ENCODE results near the gene ARGLU1.
A peak's percentile ranks its signal among the peaks of the same experiment; 100 is the strongest.

Gene ARGLU1

GRCh38 chr13:106522898-106523525, 44.9 kb downstream of the ARGLU1 start:
- no peak for DNase-seq

- no peak for DNase-seq
Measured at GRCh38 chr13:106522112-106522705, 45.7 kb downstream of the ARGLU1 start.

GRCh38 chr13:106521095-106521799, 46.7 kb downstream of the ARGLU1 start:
- peak; percentile 18 for DNase-seq

GRCh38 chr13:106520251-106521054, 47.5 kb downstream of the ARGLU1 start:
- no peak for DNase-seq

GRCh38 chr13:106518512-106518911, 49.4 kb downstream of the ARGLU1 start:
- DNase-seq, result no peak

- no peak for DNase-seq
Measured at GRCh38 chr13:106517109-106517847, 50.7 kb downstream of the ARGLU1 start.

- no peak for DNase-seq
Measured at GRCh38 chr13:106515635-106516254, 52.2 kb downstream of the ARGLU1 start.

GRCh38 chr13:106514928-106515634, 52.9 kb downstream of the ARGLU1 start:
- no peak for DNase-seq

GRCh38 chr13:106513025-106513983, 54.6 kb downstream of the ARGLU1 start:
- no peak for DNase-seq

GRCh38 chr13:106507560-106508274, 60.2 kb downstream of the ARGLU1 start:
- no peak for DNase-seq

- no peak for DNase-seq
Measured at GRCh38 chr13:106506286-106506685, 61.7 kb downstream of the ARGLU1 start.

GRCh38 chr13:106505732-106506131, 62.2 kb downstream of the ARGLU1 start:
- DNase-seq, result no peak

GRCh38 chr13:106505295-106505694, 62.6 kb downstream of the ARGLU1 start:
- DNase-seq, result no peak

GRCh38 chr13:106503730-106504453, 64.0 kb downstream of the ARGLU1 start:
- no peak for DNase-seq

GRCh38 chr13:106503272-106503671, 64.7 kb downstream of the ARGLU1 start:
- no peak for DNase-seq

- DNase-seq, result no peak
Measured at GRCh38 chr13:106500445-106500844, 67.5 kb downstream of the ARGLU1 start.

- DNase-seq, result no peak
Measured at GRCh38 chr13:106499896-106500295, 68.0 kb downstream of the ARGLU1 start.

- no peak for DNase-seq
Measured at GRCh38 chr13:106499113-106499512, 68.8 kb downstream of the ARGLU1 start.

- no peak for DNase-seq
Measured at GRCh38 chr13:106498571-106498970, 69.4 kb downstream of the ARGLU1 start.
